Pancreas (tissue), 10 donors: ENCODE measurements around the gene ULK4. TPM values are rescaled to one million over a fixed set of nuclear protein-coding genes. Genes with fewer than 3 reads are reported as not detected.
"Not testable (repeated sequence)": the region's sequence is repeated elsewhere in the genome, so short reads cannot be mapped to it uniquely, and the experiment has no call there.

Source experiments
- ATAC-seq, 4 donors: fragments of 200-7000 bp; cut with Tn5 transposase; one replicate each; pipeline versions ENCODE4 v1.8.0 to v1.9.1; 2020; ENCODE audit warnings: mild to moderate bottlenecking in 4 of 4, moderate library complexity in 4 of 4
- DNase-seq, 6 donors: peaks; one replicate each; pipeline ENCODE4 v3.0.0-alpha.2; 2020
- FAIRE-seq: peaks from 2 replicates; lab custom pipeline; 2012; peaks lifted over from hg19 to GRCh38; lab: Jason Lieb, UNC
- H3K27ac ChIP-seq, 4 donors: fragments of 200-600 bp; sonication (generic); 1 replicate in 3 of 4; 2 replicates in 1 of 4; pipeline versions ENCODE4 v1.5.0 to v1.8.0; 2020
- H3K27me3 ChIP-seq, 4 donors: fragments of 200-600 bp; one replicate each; pipeline ENCODE4 v1.8.0; 2021
- H3K36me3 ChIP-seq, 3 donors: fragments of 200-600 bp; sonication (generic) in 1 of 3; one replicate each; pipeline versions ENCODE4 v1.5.0 to v1.8.0; 2020 to 2021
- H3K4me1 ChIP-seq, 3 donors: fragments of 200-600 bp; one replicate each; pipeline ENCODE4 v1.8.0; 2021
- H3K4me3 ChIP-seq, 4 donors: fragments of 200-600 bp; sonication (generic) in 2 of 4; one replicate each; pipeline versions ENCODE4 v1.5.0 to v1.8.0; 2020 to 2021
- H3K9me3 ChIP-seq, 4 donors: fragments of 200-600 bp; one replicate each; pipeline ENCODE4 v1.8.0; 2021
- CTCF ChIP-seq, 4 donors: fragments of 200-600 bp; sonication (generic) in 3 of 4; IDR thresholded peaks; one replicate each; pipeline versions ENCODE4 v1.5.0 to v1.8.0; 2021; ENCODE audit warnings: antibody characterized with exemption in 4 of 4
- whole genome bisulfite sequencing, 2 donors: extraction: QIAGEN DNeasy Blood & Tissue Kit; methylation state at CpG; one replicate each; pipeline ENCODE4 v1.1.7; 2013; 5-methylcytosine and 5-hydroxymethylcytosine counted together
- intact Hi-C, 3 donors: fragments of 100-400 bp; cut with DNase I; formaldehyde crosslinking; loops; one replicate each; pipeline versions ENCODE4 v1.11.1 to v1.14.2; 2022
- polyA plus RNA-seq, 2 donors: library from polyadenylated mRNA; stranded (reverse); fragments of 200-250 nt; gene quantifications; one replicate each; pipeline ENCODE4 v1.2.3, GENCODE V29; 2013
- total RNA-seq, 6 donors: library from RNA; stranded (reverse); fragmentation: NEBNext Ultra II Directional in 4 of 6; extraction: Animal tissue kit (Norgen Biotek cat#: 25700) in 4 of 6; gene quantifications; one replicate each; pipeline versions ENCODE4 v1.2.1 to v1.2.4, GENCODE V29; 2021 to 2023
- donor health status: healthy with polysubstance abuse.
- donor health status: DM: no; HTN: no; CAD: no; lungs with moderate emphysema.
- donor health status: DM: no; HTN: no; CAD: no.
- donor health status: control.
- donor health status: control.
- donor health status: Bipolar disorder and iron deficiency.
- donor health status: DM: yes; HTN: yes; CAD: no.
- donor health status: DM: no; HTN: no; CAD: no.
- donor health status: DM: no; HTN: no; CAD: no.
- donor health status: DM: yes; HTN: yes; CAD: no.

ULK4 gene
- total and polyA plus RNA-seq, 8 donors: 2.3 to 8.6 (median 4.2) TPM

DNA sequence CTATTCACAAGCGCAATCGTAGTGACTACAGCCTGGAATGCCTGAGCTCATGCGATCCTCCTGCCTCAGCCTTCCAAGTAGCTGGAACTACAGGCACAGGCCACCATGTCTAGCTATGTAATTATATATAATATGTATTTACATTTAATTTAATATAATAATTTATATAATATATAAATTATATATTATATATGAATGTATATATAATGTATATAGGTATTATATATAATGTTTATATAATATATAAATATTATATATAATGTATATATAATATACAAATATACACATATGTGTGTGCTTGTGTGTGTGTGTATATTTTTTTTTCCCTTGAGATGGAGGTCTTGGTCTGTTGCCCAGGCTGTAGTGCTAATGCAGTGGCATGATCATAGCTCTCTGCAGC is 27.6 kb upstream of the ULK4 start:
- H3K27ac ChIP-seq: no peak overlapping the region
- TF ChIP-seq CTCF (IDR thresholded peaks at IDR 0.05): no peak
- no peaks in the 10 kb centered on the region for H3K9me3 ChIP-seq
- no peaks in the 10 kb centered on the region for H3K27me3 ChIP-seq
- H3K4me1 ChIP-seq: no peaks in the 10 kb centered on the region
- no peak overlapping the region for H3K4me3 ChIP-seq
- intact Hi-C loops: no loop called here
- no peak for FAIRE-seq
- WGBS, 2 donors: 94 to 97% methylated on average over 3 of the region's 3 CpGs
- H3K36me3 ChIP-seq: no peaks in the 10 kb centered on the region
- ATAC-seq: no peak
- DNase-seq: no peak

DNA sequence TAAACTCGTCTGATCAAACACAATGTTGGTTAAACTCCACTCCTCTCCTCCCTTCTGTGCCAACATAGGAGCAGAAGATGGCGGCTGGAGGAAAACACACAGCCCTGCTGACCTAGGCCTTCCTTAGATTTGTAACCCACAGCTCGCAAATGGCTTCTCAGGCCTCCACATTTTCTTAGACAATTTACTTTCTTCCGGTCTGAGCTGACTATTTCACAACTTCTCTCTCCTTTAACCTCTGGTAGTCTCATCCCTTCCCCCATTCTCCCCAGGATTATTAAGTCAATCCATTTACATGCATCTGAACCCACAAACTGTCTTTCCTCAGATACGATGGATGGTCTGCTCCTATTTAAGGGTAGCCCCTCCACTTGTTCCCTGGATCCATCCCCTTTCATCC is 25.7 kb upstream of the ULK4 start:
- 77 to 89% methylated on average over 5 of the region's 5 CpGs for WGBS, 2 donors
- Histone ChIP-seq H3K36me3 (no peaks in the 10 kb centered on the region), H3K9me3 (no peaks in the 10 kb centered on the region), H3K4me1 (no peaks in the 10 kb centered on the region), H3K4me3 (no peak overlapping the region), H3K27ac (no peak overlapping the region), H3K27me3 (no peaks in the 10 kb centered on the region)
- ATAC-seq (no peak), DNase-seq (no peak), FAIRE-seq (no peak)
- intact Hi-C loops: no loop called here
- TF ChIP-seq CTCF (IDR thresholded peaks at IDR 0.05): no peak

DNA sequence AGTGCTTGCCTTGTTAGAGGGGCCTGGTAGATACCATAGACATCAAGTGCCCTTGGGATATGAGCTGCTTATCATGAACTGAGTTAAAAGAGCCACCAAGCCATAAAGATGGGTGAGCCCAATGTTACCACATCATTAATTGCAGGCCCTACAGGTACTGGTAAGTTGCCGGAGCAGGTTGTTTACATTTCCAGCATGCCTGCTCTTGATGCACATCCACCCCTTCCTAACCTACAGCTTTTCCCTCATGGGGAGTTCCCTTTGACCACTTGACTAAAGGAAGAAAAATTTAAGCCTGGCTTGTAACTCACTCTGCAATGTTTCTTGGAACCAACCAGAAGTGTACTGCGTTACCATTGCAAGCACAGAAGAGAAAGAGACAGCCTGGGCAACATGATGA is 24.7 kb upstream of the ULK4 start:
- no peaks in the 10 kb centered on the region for H3K36me3 ChIP-seq
- 80 to 83% methylated on average over 2 of the region's 2 CpGs for WGBS, 2 donors
- H3K9me3 ChIP-seq: no peaks in the 10 kb centered on the region
- no peaks in the 10 kb centered on the region for H3K27me3 ChIP-seq
- no peak overlapping the region for H3K4me3 ChIP-seq
- FAIRE-seq (no peak), DNase-seq (no peak), ATAC-seq (no peak)
- no peak for TF ChIP-seq CTCF (IDR thresholded peaks at IDR 0.05)
- H3K27ac ChIP-seq: no peak overlapping the region
- intact Hi-C loops: no loop called here
- H3K4me1 ChIP-seq: no peaks in the 10 kb centered on the region

GRCh38 chr3:41985018-41985417 is 23.1 kb upstream of the ULK4 start:
- intact Hi-C loops: no loop called here
- 61 to 80% methylated on average over 1 of the region's 1 CpG for WGBS, 2 donors
- no peaks in the 10 kb centered on the region for H3K9me3 ChIP-seq
- no peaks in the 10 kb centered on the region for H3K27me3 ChIP-seq
- no peak overlapping the region for H3K27ac ChIP-seq
- no peak for DNase-seq
- no peaks in the 10 kb centered on the region for H3K4me1 ChIP-seq
- H3K4me3 ChIP-seq: no peak overlapping the region
- no peaks in the 10 kb centered on the region for H3K36me3 ChIP-seq
- FAIRE-seq: no peak
- no peak for ATAC-seq
- no peak for TF ChIP-seq CTCF (IDR thresholded peaks at IDR 0.05)

GRCh38 chr3:41983091-41983490 is 21.2 kb upstream of the ULK4 start:
- H3K4me3 ChIP-seq, FAIRE-seq, H3K36me3 ChIP-seq, H3K9me3 ChIP-seq, H3K27ac ChIP-seq, ATAC-seq, DNase-seq, H3K27me3 ChIP-seq, H3K4me1 ChIP-seq, intact Hi-C loops: not testable (repeated sequence)
- 86 to 93% methylated on average over 19 to 29 of the region's 32 CpGs for WGBS, 2 donors

DNA sequence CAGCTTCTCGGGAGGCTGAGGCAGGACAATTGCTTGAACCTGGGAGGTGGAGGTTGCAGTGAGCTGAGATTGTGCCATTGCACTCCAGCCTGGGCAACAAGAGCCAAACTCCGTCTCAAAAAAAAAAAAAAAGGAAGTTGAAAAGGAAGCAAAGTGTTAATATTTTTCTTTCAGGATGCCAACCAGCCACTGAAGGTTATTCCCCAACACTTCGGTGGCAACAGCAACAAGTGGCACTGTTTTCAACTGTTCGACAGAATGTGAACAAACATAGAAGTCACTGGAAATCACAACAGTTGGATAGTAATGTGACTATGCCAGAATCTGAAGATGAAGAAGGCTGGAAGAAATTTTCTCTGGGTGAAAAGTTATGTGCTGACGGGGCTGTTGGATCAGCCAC is 15.5 kb upstream of the ULK4 start:
- H3K27ac ChIP-seq, DNase-seq, ATAC-seq, H3K4me1 ChIP-seq, FAIRE-seq, intact Hi-C loops, H3K27me3 ChIP-seq, H3K36me3 ChIP-seq, H3K9me3 ChIP-seq, H3K4me3 ChIP-seq: not testable (repeated sequence)
- 52 to 63% methylated on average over 5 of the region's 5 CpGs for WGBS, 2 donors
